ENCODE results near the gene RUVBL2.

Gene RUVBL2

DNA sequence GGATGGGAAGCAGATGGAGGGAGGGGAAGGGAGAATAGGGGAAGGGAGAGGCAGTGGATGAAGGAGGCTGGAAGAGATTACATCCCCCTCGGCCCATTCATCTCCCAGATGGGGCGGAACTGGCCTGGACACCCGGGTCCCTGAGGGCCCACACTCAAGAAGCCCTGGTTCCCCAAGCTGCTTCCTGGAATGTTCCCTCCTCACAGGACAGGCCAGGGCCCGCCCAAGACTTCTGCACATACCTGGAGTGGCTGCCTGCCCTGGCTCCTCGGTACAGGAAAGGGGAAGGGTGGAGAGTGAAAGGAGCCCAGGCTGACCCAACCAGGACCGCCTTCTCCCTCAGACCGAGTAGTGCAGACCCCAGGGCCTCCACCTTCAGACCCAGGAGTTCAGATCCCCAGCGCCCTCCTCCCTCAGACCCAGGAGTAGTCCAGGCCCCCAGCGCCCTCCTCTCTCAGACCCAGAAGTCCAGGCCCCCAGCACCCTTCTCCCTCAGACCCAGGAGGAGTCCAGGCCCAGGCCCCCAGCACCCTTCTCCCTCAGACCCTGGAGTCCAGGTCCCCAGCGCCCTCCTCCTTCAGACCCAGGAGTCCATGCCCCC lies 70.4 kb downstream of the RUVBL2 start:
- H3K4me3 ChIP-seq (ENCODE audit: low read length), result no peak overlapping the region

DNA sequence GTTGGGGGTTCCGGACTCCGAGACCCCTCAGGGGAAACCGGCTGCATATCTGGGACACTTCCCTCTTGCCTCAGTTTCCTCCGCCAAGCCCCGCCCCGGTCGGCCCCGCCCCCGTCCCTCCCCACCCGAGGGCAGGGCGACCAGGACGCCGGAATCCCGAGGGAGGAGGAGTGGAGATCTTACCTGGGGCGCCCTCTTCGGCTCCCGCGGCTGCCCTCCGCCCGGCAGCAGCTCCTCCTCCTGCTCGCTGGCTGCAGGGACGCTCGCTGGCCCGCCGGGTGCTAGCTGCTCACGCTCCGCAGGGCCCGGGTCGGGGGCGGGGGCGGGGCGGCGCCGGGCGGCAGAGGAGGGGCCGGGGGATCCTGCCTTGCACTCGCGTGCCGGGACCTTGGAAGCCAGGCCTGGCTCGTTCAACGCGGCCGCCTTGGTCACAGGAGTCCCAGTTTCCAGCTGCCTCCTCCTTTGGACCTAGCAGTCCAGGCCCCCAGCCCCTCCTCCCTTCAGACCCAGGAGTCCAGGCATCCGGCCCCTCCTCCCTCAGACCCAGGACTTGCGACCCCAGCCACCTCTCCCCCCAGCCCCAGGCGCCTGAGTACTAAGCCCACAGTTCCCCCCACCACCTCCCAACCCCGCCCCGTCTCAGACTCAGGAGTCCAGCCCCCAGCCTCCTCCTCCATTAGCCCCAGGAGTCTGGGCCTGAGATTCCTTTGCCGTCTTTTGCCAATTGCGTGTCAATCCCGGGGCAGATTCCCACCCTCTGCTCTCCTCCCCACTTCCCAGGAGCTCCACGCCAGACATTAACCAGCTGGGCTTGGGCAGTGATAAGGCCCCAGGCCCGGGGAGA lies 71.3 kb downstream of the RUVBL2 start, which contains the start of gene NTF4:
TSS of gene NTF4 (minus strand) at position 51 of the 844 bp plus-strand sequence. CDS start 2,821 bp downstream, outside the sequence.
- no peak within 1 kb of the TSS for H3K4me3 ChIP-seq (ENCODE audit: low read length)
- no peak for DNase-seq (ENCODE audit: low read depth, low spot score)

More for the DNA sequence above, 70.4 kb downstream of the RUVBL2 start:
- no peak for DNase-seq (ENCODE audit: low read depth, low spot score)
